Prostate gland (tissue), 2 donors: ENCODE measurements around the gene KDM4B.

ENCODE experiments used
- POLR2A ChIP-seq: fragments of 450-650 bp; IDR thresholded peaks from one replicate; pipeline ENCODE4 v1.6.1; 2016; ENCODE audit warnings: antibody characterized with exemption, mild to moderate bottlenecking
- POLR2AphosphoS5 ChIP-seq: sonication (generic); formaldehyde crosslinking; IDR thresholded peaks from one replicate; pipeline ENCODE4 v1.6.1; 2017; ENCODE audit warnings: antibody characterized with exemption
- TF ChIP-seq, protein P1 (sequence below), 4 experiments: fragments of 200-600 bp in 2 of 4; fragments of 450-650 bp in 2 of 4; sonication (generic) in 2 of 4; IDR thresholded peaks; 1 replicate in 3 of 4; 2 replicates in 1 of 4; pipeline ENCODE4 v1.5.1; 2016 to 2019; ENCODE audit warnings: antibody characterized with exemption in 4 of 4, mild to moderate bottlenecking in 2 of 4, moderate library complexity in 2 of 4

DNA sequence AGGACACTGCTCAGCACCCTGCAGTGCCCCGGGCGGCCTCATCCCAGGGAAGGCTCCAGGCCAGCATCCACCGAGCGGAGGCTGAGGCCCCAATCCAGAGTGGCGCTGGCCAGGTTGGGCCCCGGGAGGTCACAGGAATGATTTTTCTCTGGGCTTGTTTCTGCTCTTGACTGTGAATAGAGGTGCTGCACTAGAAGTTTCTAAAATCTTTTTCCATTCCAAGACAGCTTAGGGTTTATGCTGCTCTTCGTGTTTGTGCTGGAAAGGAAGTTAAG is 15.1 kb downstream of the KDM4B start:
- TF ChIP-seq, protein P1, sequence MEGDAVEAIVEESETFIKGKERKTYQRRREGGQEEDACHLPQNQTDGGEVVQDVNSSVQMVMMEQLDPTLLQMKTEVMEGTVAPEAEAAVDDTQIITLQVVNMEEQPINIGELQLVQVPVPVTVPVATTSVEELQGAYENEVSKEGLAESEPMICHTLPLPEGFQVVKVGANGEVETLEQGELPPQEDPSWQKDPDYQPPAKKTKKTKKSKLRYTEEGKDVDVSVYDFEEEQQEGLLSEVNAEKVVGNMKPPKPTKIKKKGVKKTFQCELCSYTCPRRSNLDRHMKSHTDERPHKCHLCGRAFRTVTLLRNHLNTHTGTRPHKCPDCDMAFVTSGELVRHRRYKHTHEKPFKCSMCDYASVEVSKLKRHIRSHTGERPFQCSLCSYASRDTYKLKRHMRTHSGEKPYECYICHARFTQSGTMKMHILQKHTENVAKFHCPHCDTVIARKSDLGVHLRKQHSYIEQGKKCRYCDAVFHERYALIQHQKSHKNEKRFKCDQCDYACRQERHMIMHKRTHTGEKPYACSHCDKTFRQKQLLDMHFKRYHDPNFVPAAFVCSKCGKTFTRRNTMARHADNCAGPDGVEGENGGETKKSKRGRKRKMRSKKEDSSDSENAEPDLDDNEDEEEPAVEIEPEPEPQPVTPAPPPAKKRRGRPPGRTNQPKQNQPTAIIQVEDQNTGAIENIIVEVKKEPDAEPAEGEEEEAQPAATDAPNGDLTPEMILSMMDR (IDR thresholded peaks at IDR 0.05): no peak
- no peak for TF ChIP-seq POLR2A
- TF ChIP-seq POLR2AphosphoS5: no peak
